Activated naive CD8-positive, alpha-beta T cell treated with anti-CD3 and anti-CD28 coated beads for 36 hours (primary cell): ENCODE results near the gene AGRN. TPM values are rescaled to one million over a fixed set of nuclear protein-coding genes. Genes with fewer than 3 reads are reported as not detected.
"Not testable (repeated sequence)": the region's sequence is repeated elsewhere in the genome, so short reads cannot be mapped to it uniquely, and the experiment has no call there.

ENCODE experiments used
- DNase-seq: peaks from one replicate; pipeline ENCODE4 v3.0.0; 2021
- H3K27ac Mint-ChIP-seq: one replicate; pipeline ENCODE4 v1.8.0; 2022; ENCODE audit warnings: mild to moderate bottlenecking, moderate library complexity, mixed read lengths
- H3K27me3 Mint-ChIP-seq: one replicate; pipeline ENCODE4 v1.8.0; 2022; ENCODE audit warnings: mild to moderate bottlenecking, mixed read lengths
- H3K36me3 Mint-ChIP-seq: one replicate; pipeline ENCODE4 v1.8.0; 2021; ENCODE audit warnings: mild to moderate bottlenecking, mixed read lengths
- H3K4me1 Mint-ChIP-seq: one replicate; pipeline ENCODE4 v1.8.0; 2021; ENCODE audit warnings: mixed read lengths
- H3K4me3 Mint-ChIP-seq: one replicate; pipeline ENCODE4 v1.8.0; 2022; ENCODE audit warnings: mild to moderate bottlenecking, moderate library complexity, mixed read lengths
- H3K9me3 Mint-ChIP-seq: one replicate; pipeline ENCODE4 v1.8.0; 2022; ENCODE audit warnings: mixed read lengths
- total RNA-seq, 2 experiments: library from RNA; stranded (reverse); gene quantifications; one replicate each; pipeline ENCODE4 v1.2.3, GENCODE V29; 2021

Gene AGRN
- total RNA-seq, 2 experiments from 2014 or later = 30.4 to 30.5 TPM

GRCh38 chr1:978835-979743 lies 40.8 kb upstream of the AGRN start:
- Mint-ChIP-seq H3K27ac (no peak overlapping the region), H3K27me3 (peaks cover 27% of the 10 kb centered on the region), H3K4me3 (no peak overlapping the region), H3K9me3 (no peaks in the 10 kb centered on the region), H3K36me3 (no peaks in the 10 kb centered on the region), H3K4me1 (no peaks in the 10 kb centered on the region)
- DNase-seq = no peak

DNA sequence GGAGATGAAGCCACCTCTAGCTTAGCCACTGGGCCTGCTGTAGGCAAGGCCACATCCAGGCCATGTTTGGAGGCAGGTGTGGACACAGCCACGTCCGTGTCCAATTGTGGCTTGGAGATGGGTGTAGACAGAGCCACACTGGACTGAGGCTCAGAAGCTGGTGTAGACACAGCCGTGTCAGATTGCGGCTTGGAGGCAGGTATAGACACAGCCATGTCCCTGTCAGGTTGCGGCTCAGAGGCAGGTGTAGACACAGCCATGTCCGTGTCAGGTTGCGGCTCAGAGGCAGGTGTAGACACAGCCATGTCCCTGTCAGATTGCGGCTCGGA lies 40.2 kb upstream of the AGRN start:
- H3K4me1 Mint-ChIP-seq = no peaks in the 10 kb centered on the region

GRCh38 chr1:980137-980571 lies 39.8 kb upstream of the AGRN start:
- H3K27me3 Mint-ChIP-seq = peaks cover 23% of the 10 kb centered on the region
- H3K27ac Mint-ChIP-seq = no peak overlapping the region
- H3K4me1 Mint-ChIP-seq = no peaks in the 10 kb centered on the region
- no peaks in the 10 kb centered on the region for H3K9me3 Mint-ChIP-seq
- no peak for DNase-seq
- no peaks in the 10 kb centered on the region for H3K36me3 Mint-ChIP-seq
- no peak overlapping the region for H3K4me3 Mint-ChIP-seq

More for the DNA sequence above, 40.2 kb upstream of the AGRN start:
- Mint-ChIP-seq H3K9me3 (no peaks in the 10 kb centered on the region), H3K27me3 (peaks cover 23% of the 10 kb centered on the region), H3K4me3 (no peak overlapping the region), H3K36me3 (no peaks in the 10 kb centered on the region), H3K27ac (no peak overlapping the region)
- DNase-seq = no peak

DNA sequence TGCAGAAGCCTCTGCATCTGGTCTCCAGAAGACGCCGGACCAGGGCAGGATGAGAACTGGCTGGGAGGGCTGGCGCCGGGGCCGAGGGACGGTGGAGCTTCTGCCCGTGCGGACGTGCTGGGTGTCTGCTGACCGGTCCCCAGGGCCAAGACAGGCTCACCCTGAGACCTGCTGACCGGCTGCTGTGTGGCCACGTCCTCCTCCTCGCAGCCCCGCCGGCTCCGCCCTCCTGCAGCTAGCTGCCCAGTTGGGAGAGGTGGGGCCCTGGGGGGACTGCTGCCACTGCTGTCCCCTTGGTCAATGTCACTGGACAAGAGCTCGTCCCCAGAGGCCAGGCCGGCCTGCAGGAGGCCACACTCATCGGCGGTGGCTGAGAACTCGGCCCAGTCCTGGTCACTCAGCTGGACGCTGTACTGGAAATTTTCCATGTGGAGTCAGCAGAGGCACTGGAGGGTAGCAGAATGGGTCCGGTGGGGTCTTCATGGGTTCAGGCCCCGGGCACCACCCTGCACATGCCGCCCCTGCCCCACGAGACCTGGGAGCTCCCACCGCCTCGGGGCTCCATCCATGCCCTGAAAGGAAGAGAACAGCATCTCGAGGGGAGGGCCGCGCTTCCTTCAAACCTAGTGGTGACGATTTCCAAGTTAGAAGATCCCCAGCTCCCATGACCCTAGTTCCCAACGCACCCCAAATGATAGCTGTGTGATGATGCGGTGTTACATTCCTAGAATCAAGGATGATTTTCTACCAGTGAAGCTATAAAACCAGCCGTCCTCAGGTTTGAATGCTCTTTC lies 39.1 kb upstream of the AGRN start:
- Mint-ChIP-seq H3K27ac (no peak overlapping the region), H3K4me1 (no peaks in the 10 kb centered on the region), H3K27me3 (peaks cover 24% of the 10 kb centered on the region), H3K4me3 (no peak overlapping the region), H3K36me3 (no peaks in the 10 kb centered on the region), H3K9me3 (no peaks in the 10 kb centered on the region)
- DNase-seq = no peak

DNA sequence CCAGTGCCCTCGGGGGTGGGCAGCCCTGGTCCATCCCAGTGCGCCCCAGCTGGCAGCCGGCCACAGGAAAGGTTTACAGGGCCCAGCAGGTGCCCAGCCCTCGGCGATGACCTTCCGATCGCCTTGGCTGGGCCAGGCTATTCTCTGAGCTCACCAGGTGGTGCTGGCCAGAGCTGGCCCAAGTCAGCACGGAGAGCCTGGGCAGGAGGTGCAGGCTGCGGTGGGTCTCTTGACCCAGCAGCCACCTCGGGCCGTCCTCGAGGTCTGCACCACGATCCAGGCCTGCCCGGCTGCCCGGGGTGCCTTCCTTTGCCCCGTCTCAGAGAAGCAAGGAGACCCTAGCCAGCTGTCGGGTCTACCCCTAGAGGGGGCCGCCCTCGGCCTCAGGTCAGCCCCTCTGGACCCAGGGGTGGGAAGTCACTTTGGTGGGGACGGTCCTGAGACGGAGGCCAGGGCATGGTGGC lies 38.4 kb upstream of the AGRN start:
- Mint-ChIP-seq H3K4me1 (no peaks in the 10 kb centered on the region), H3K36me3 (no peaks in the 10 kb centered on the region), H3K27ac (no peak overlapping the region), H3K4me3 (no peak overlapping the region), H3K27me3 (peaks cover 27% of the 10 kb centered on the region), H3K9me3 (no peaks in the 10 kb centered on the region)
- no peak for DNase-seq

DNA sequence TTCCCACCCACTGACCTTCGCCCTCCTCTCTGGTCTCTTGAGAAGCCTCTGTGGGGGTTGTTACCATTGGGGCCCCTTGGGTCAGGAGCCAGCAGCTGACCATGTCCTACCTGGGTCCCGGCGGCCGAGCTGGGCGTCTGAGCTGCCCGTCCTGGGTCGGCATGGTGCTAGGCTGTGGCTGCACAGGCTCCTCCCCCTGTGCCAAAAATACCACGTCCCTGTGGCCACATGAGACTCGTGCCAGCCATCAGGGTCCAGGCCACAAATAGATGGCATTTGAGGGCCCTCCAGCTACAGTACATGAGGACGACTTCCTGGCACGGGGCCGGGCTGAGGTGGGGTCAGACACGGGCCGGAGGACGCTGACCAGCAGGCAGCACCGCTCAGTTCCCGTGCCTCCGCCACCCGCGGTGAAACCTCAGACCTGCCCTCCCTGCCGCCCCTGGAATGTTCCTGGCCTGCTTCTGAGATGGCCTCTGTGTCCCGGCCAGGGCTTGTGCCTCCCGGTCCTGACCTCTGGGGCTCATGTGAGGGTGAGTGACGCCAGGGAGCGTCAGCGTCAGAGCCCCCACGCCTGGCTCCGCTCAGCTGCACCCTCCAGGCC lies 37.9 kb upstream of the AGRN start, which contains the start of gene PERM1:
TSS of gene PERM1 (minus strand) at position 139 of the 604 bp plus-strand sequence. CDS start 1,064 bp downstream, outside the sequence.
- no peaks in the 10 kb centered on the region for H3K4me1 Mint-ChIP-seq
- H3K36me3 Mint-ChIP-seq = no peaks in the 10 kb centered on the region
- H3K4me3 Mint-ChIP-seq = no peak within 1 kb of the TSS
- H3K27me3 Mint-ChIP-seq = peaks cover 27% of the 10 kb centered on the region
- no peak within 1 kb of the TSS for H3K27ac Mint-ChIP-seq
- no peaks in the 10 kb centered on the region for H3K9me3 Mint-ChIP-seq
- DNase-seq = no peak

DNA sequence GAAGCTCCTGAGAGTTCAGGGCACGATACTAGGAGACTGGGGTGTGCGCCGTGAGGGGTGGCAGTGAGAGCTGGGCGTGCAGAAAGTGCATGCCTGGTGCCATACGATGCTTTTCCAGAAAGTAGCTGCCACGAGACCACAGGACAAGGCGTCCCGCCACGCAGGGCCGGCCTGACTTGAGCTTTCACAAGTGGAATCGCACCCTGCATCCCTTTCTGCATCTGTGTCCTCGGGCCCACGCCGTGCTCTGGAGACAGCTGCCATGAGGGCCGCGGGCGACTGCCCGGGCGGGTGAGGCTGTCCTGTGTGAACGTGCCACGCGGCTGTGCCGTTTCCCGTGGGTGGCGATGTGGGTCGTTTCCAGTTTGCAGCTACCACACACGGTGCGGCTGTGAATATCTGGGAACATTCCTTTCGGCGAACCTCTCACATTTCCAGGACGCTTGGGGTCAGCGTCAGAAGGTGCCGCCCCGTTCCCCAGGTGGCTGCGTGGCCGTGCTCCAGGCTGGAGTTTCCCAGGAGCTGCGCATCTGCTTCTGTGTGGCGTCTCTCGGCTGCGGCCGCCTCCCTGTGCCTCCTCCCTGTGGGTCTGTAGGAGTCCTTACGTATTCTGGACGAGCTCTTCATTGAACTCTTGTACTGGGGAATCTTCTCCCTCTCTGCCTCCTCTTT lies 37.0 kb upstream of the AGRN start:
- Mint-ChIP-seq H3K9me3 (no peaks in the 10 kb centered on the region), H3K36me3 (no peaks in the 10 kb centered on the region), H3K27me3 (peaks cover 33% of the 10 kb centered on the region), H3K4me3 (no peak overlapping the region), H3K27ac (no peak overlapping the region), H3K4me1 (no peaks in the 10 kb centered on the region)
- no peak for DNase-seq

DNA sequence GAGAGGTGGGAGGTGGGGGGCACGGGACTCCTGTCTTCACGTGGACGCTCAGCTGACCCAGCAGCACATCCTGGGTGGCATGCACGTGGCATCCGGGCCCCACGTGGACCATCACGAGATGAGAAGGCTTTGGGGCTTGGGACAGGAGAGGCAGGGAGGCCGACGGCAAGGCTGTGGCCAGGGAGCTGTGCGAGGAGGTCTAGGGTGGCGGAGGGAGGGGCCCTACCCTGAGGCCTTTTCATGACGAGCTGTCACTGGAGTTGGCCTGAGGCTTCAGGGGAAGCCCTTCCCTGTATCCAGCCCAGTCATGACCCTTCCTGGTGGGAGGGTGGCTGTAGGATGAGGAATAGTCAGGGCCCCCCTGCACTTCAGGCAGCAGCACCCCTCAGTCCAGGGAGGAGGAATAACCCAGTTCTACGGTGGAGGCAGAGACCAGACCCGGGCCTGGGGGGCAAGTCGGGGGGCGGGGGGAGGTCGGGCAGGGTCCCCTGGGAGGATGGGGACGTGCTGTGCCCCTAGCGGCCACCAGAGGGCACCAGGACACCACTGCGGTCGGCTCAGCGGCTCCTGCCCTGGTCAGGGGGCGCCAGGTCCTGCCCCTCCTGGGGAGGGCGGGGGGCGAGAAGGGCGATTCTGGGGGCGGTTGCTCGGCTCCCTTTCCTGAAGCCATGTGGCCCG lies 36.0 kb upstream of the AGRN start:
- Mint-ChIP-seq H3K4me3 (no peak overlapping the region), H3K36me3 (no peaks in the 10 kb centered on the region), H3K27ac (no peak overlapping the region), H3K27me3 (peaks cover 38% of the 10 kb centered on the region), H3K4me1 (no peaks in the 10 kb centered on the region), H3K9me3 (no peaks in the 10 kb centered on the region)
- peak; percentile 60 for DNase-seq

- no peak overlapping the region for H3K4me3 Mint-ChIP-seq
- H3K36me3 Mint-ChIP-seq = no peaks in the 10 kb centered on the region
- peaks cover 43% of the 10 kb centered on the region for H3K27me3 Mint-ChIP-seq
- H3K27ac Mint-ChIP-seq = no peak overlapping the region
- DNase-seq = no peak
- H3K4me1 Mint-ChIP-seq = no peaks in the 10 kb centered on the region
- no peaks in the 10 kb centered on the region for H3K9me3 Mint-ChIP-seq
Observed at GRCh38 chr1:984476-984814, 35.5 kb upstream of the AGRN start.

- Mint-ChIP-seq H3K4me1 (no peaks in the 10 kb centered on the region), H3K27ac (no peak overlapping the region), H3K27me3 (peaks cover 50% of the 10 kb centered on the region), H3K4me3 (no peak overlapping the region), H3K9me3 (no peaks in the 10 kb centered on the region), H3K36me3 (no peaks in the 10 kb centered on the region)
- DNase-seq = no peak
Observed at GRCh38 chr1:985126-985525, 34.8 kb upstream of the AGRN start.

GRCh38 chr1:988061-988460 lies 31.9 kb upstream of the AGRN start:
- not testable (repeated sequence) for H3K4me3 Mint-ChIP-seq, H3K27ac Mint-ChIP-seq, H3K9me3 Mint-ChIP-seq, DNase-seq, H3K36me3 Mint-ChIP-seq, H3K4me1 Mint-ChIP-seq
- peaks cover 49% of the 10 kb centered on the region for H3K27me3 Mint-ChIP-seq

GRCh38 chr1:991275-991674 lies 28.6 kb upstream of the AGRN start:
- H3K36me3 Mint-ChIP-seq, DNase-seq, H3K4me3 Mint-ChIP-seq, H3K9me3 Mint-ChIP-seq, H3K27ac Mint-ChIP-seq: not testable (repeated sequence)
- H3K4me1 Mint-ChIP-seq = peaks cover 11% of the 10 kb centered on the region
- H3K27me3 Mint-ChIP-seq = peaks cover 45% of the 10 kb centered on the region

GRCh38 chr1:991895-992294 lies 28.0 kb upstream of the AGRN start:
- Mint-ChIP-seq H3K9me3 (peaks cover 4% of the 10 kb centered on the region), H3K4me1 (peaks cover 12% of the 10 kb centered on the region), H3K36me3 (no peaks in the 10 kb centered on the region), H3K4me3 (peak overlapping the region; percentile 6), H3K27ac (no peak overlapping the region), H3K27me3 (peaks cover 45% of the 10 kb centered on the region)
- no peak for DNase-seq

DNA sequence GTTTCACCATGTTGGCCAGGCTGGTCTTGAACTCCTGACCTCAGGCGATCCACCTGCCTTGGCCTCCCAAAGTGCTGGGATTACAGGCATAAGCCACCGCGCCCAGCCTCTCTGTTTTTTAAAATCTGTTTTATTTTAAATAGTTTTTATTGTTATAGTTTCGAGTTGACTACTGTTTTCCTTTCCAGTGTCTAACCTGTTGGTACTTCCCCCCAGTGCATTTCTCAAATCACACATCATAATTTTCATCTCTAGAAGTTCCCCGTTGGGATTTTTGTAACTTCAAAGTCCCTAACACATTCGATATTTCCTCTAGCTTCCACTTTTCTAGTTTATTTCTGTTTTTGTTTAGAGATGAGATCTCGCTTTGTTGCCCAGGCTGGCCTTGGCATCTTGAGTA lies 27.6 kb upstream of the AGRN start:
- Mint-ChIP-seq H3K27ac (no peak overlapping the region), H3K4me3 (peak overlapping the region; percentile 6), H3K9me3 (peaks cover 4% of the 10 kb centered on the region), H3K36me3 (no peaks in the 10 kb centered on the region), H3K27me3 (peaks cover 47% of the 10 kb centered on the region), H3K4me1 (peaks cover 13% of the 10 kb centered on the region)
- DNase-seq = no peak
